GM19025 (cell line): ENCODE results near the gene TBC1D16.

Experiments
- ATAC-seq: cut with Tn5 transposase; IDR thresholded peaks from one replicate; pipeline ENCODE4 v1.9.1; 2021; ENCODE audit warnings: mild to moderate bottlenecking, low read depth, moderate library complexity; ENCODE audit not compliant: unreplicated experiment

TBC1D16 gene

GRCh38 chr17:79919862-79920720 lies 115.6 kb downstream of the TBC1D16 start:
- no peak for ATAC-seq

- no peak for ATAC-seq
Observed at GRCh38 chr17:79919164-79919585, 116.5 kb downstream of the TBC1D16 start.

- no peak for ATAC-seq
Observed at GRCh38 chr17:79918581-79919163, 117.0 kb downstream of the TBC1D16 start.

- no peak for ATAC-seq
Observed at GRCh38 chr17:79917902-79918484, 117.7 kb downstream of the TBC1D16 start.

GRCh38 chr17:79916991-79917901 lies 118.4 kb downstream of the TBC1D16 start:
- ATAC-seq: no peak

- no peak for ATAC-seq
Observed at GRCh38 chr17:79916506-79916905, 119.2 kb downstream of the TBC1D16 start.

- ATAC-seq: no peak
Observed at GRCh38 chr17:79915850-79916430, 119.7 kb downstream of the TBC1D16 start.

GRCh38 chr17:79914813-79915740 lies 120.6 kb downstream of the TBC1D16 start:
- no peak for ATAC-seq

- ATAC-seq: no peak
Observed at GRCh38 chr17:79913896-79914812, 121.5 kb downstream of the TBC1D16 start.

GRCh38 chr17:79913451-79913850 lies 122.2 kb downstream of the TBC1D16 start:
- ATAC-seq: no peak

- ATAC-seq: no peak
Observed at GRCh38 chr17:79912552-79913330, 122.9 kb downstream of the TBC1D16 start.

GRCh38 chr17:79911430-79912399 lies 124.0 kb downstream of the TBC1D16 start:
- no peak for ATAC-seq

- no peak for ATAC-seq
Observed at GRCh38 chr17:79910985-79911361, 124.7 kb downstream of the TBC1D16 start.

GRCh38 chr17:79909121-79909520 lies 126.6 kb downstream of the TBC1D16 start:
- no peak for ATAC-seq

- no peak for ATAC-seq
Observed at GRCh38 chr17:79907850-79908249, 127.8 kb downstream of the TBC1D16 start.

GRCh38 chr17:79907217-79907715 lies 128.4 kb downstream of the TBC1D16 start:
- ATAC-seq: no peak
